ENCODE results near the gene TCP11L2.
A peak's percentile ranks its signal among the peaks of the same experiment; 100 is the strongest.

Gene TCP11L2

GRCh38 chr12:106307181-106307580 is 4.6 kb downstream of the TCP11L2 start:
- TF ChIP-seq GABPA (IDR thresholded peaks at IDR 0.05; ENCODE audit: low read depth), result no peak
- DNase-seq (ENCODE audit: low read depth in 1 of 2, low spot score in 1 of 2), result no peak
- no peaks in the 10 kb centered on the region for H3K27me3 ChIP-seq (ENCODE audit: insufficient read depth, poor library complexity, severe bottlenecking)
- no peak overlapping the region for H3K4me3 ChIP-seq (replicated peaks; ENCODE audit: insufficient read depth, low read length)
- H3K27ac ChIP-seq (replicated peaks), result no peak overlapping the region

- DNase-seq (ENCODE audit: low read depth in 1 of 2, low spot score in 1 of 2), result no peak
- no peak for TF ChIP-seq SPI1 (IDR thresholded peaks at IDR 0.05; ENCODE audit: borderline replicate concordance, low read depth)
- no peak for TF ChIP-seq GABPA (IDR thresholded peaks at IDR 0.05; ENCODE audit: low read depth)
- TF ChIP-seq, protein P1, sequence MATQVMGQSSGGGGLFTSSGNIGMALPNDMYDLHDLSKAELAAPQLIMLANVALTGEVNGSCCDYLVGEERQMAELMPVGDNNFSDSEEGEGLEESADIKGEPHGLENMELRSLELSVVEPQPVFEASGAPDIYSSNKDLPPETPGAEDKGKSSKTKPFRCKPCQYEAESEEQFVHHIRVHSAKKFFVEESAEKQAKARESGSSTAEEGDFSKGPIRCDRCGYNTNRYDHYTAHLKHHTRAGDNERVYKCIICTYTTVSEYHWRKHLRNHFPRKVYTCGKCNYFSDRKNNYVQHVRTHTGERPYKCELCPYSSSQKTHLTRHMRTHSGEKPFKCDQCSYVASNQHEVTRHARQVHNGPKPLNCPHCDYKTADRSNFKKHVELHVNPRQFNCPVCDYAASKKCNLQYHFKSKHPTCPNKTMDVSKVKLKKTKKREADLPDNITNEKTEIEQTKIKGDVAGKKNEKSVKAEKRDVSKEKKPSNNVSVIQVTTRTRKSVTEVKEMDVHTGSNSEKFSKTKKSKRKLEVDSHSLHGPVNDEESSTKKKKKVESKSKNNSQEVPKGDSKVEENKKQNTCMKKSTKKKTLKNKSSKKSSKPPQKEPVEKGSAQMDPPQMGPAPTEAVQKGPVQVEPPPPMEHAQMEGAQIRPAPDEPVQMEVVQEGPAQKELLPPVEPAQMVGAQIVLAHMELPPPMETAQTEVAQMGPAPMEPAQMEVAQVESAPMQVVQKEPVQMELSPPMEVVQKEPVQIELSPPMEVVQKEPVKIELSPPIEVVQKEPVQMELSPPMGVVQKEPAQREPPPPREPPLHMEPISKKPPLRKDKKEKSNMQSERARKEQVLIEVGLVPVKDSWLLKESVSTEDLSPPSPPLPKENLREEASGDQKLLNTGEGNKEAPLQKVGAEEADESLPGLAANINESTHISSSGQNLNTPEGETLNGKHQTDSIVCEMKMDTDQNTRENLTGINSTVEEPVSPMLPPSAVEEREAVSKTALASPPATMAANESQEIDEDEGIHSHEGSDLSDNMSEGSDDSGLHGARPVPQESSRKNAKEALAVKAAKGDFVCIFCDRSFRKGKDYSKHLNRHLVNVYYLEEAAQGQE (IDR thresholded peaks at IDR 0.05; ENCODE audit: insufficient replicate concordance, low read depth), result no peak
- no peak for TF ChIP-seq POLR2AphosphoS5 (IDR thresholded peaks at IDR 0.05; ENCODE audit: low read depth)
- TF ChIP-seq CTCF (IDR thresholded peaks at IDR 0.05; ENCODE audit: insufficient read depth, low read length), result no peak
- Histone ChIP-seq H3K27ac (replicated peaks) (no peak overlapping the region), H3K4me3 (replicated peaks; ENCODE audit: insufficient read depth, low read length) (no peak overlapping the region), H3K27me3 (ENCODE audit: insufficient read depth, poor library complexity, severe bottlenecking) (no peaks in the 10 kb centered on the region)
These were observed 5.6 kb downstream of the TCP11L2 start for GRCh38 chr12:106308121-106308520.

DNA sequence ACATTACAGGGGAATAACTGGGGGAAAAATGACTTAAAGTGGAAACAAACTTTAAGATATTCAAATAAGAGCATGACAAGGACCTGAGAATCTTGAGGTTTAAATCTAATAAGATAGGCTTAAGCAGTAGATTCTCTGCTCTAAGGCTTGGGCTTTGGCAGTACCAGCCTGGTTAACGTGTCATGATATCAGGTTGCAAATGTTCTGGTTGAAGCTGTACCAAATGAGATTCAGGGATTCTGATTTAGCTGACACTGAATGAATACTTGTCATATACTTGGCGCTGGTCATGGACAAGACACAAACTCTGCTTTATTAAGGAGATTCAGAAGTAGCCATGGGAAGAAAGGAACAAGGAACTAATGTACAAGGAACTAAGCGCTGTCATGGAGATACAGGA is 6.1 kb downstream of the TCP11L2 start:
- TF ChIP-seq, protein P1 (IDR thresholded peaks at IDR 0.05; ENCODE audit: insufficient replicate concordance, low read depth), result no peak
- no peak for TF ChIP-seq GABPA (IDR thresholded peaks at IDR 0.05; ENCODE audit: low read depth)
- TF ChIP-seq CTCF (IDR thresholded peaks at IDR 0.05; ENCODE audit: insufficient read depth, low read length), result no peak
- TF ChIP-seq POLR2AphosphoS5 (IDR thresholded peaks at IDR 0.05; ENCODE audit: low read depth), result no peak
- no peak for TF ChIP-seq SPI1 (IDR thresholded peaks at IDR 0.05; ENCODE audit: borderline replicate concordance, low read depth)
- H3K4me3 ChIP-seq (replicated peaks; ENCODE audit: insufficient read depth, low read length), result no peak overlapping the region
- H3K27me3 ChIP-seq (ENCODE audit: insufficient read depth, poor library complexity, severe bottlenecking), result no peaks in the 10 kb centered on the region
- no peak overlapping the region for H3K27ac ChIP-seq (replicated peaks)
- no peak for DNase-seq (ENCODE audit: low read depth in 1 of 2, low spot score in 1 of 2)

DNA sequence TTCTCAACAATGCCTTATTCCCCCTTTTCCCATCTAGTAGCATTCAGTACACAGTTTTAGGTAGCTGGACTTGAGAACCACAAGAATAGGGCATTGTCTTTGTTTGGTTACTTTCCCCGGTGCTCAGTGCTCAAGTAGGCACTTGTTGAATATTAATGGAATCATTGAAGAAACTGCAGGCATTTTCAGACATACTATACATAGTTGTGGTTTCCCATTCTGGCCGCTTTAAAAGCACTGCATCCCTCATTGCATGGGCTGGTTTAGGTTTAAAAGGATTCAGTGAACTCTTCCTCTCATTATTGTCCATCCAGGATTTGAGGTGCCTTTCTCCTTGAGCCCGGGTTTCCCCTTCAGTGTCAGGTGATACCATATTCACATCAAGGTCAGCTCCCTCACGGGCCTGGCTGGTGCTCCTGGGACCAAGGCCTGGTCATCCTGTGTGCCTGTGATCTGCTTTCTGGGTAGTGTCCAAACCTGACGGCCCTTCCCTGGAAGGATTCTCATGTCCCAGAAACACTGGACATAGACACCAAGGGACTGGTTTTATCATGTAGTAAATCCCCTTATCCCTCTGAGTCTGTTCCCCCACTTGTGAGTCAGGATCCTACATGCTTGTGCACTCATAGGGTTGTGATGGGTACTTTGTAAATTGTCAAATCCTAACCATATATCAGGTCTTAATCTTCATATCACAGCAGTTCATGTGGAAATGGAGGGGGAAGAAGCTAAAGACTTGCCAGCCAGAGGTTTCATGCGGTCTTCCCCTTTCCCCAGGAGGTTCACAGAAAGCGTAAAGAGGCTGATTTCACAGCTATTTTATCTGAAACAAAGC is 7.4 kb downstream of the TCP11L2 start:
- TF ChIP-seq, protein P1 (IDR thresholded peaks at IDR 0.05; ENCODE audit: insufficient replicate concordance, low read depth), result no peak
- TF ChIP-seq GABPA (IDR thresholded peaks at IDR 0.05; ENCODE audit: low read depth) (no peak), CTCF (IDR thresholded peaks at IDR 0.05; ENCODE audit: insufficient read depth, low read length) (no peak), POLR2AphosphoS5 (IDR thresholded peaks at IDR 0.05; ENCODE audit: low read depth) (no peak), SPI1 (IDR thresholded peaks at IDR 0.05; ENCODE audit: borderline replicate concordance, low read depth) (no peak)
- H3K4me3 ChIP-seq (replicated peaks; ENCODE audit: insufficient read depth, low read length), result no peak overlapping the region
- DNase-seq (ENCODE audit: low read depth in 1 of 2, low spot score in 1 of 2), result no peak
- H3K27me3 ChIP-seq (ENCODE audit: insufficient read depth, poor library complexity, severe bottlenecking), result no peaks in the 10 kb centered on the region
- H3K27ac ChIP-seq (replicated peaks), result peak overlapping the region; percentile 10

Data from HL-60 (cell line).